K562 (cell line): ENCODE results near the gene EPHA2. TPM values are rescaled to one million over a fixed set of nuclear protein-coding genes. Genes with fewer than 3 reads are reported as not detected.

Experiments
- AFF1 ChIP-seq, 2 experiments: fragments of 450-650 bp; IDR thresholded peaks; 2 replicates each; pipeline ENCODE4 v1.6.1; 2018; ENCODE audit warnings: mild to moderate bottlenecking in 2 of 2, low read depth in 1 of 2; ENCODE audit not compliant: partially characterized antibody in 2 of 2
- CGGBP1 ChIP-seq: fragments of 250-450 bp; sonication (Bioruptor Pico); IDR thresholded peaks from 2 replicates; pipeline ENCODE4 v1.9.0; 2021; ENCODE audit warnings: mild to moderate bottlenecking
- CHD1 ChIP-seq: fragments of 200-600 bp; sonication (generic); IDR thresholded peaks from one replicate; pipeline ENCODE4 v1.6.1; 2012; ENCODE audit warnings: mild to moderate bottlenecking, moderate library complexity, low read length, inconsistent platforms
- CREM ChIP-seq: IDR thresholded peaks from 2 replicates; pipeline ENCODE4 v1.6.1; 2014; ENCODE audit warnings: antibody characterized with exemption, low read depth
- DPF2 ChIP-seq: fragments of 450-650 bp; IDR thresholded peaks from 2 replicates; pipeline ENCODE4 v1.6.1; 2016
- EWSR1 ChIP-seq: fragments of 450-650 bp; IDR thresholded peaks from 2 replicates; pipeline ENCODE4 v1.6.1; 2018; ENCODE audit warnings: borderline replicate concordance, mild to moderate bottlenecking, low read depth, moderate library complexity; ENCODE audit not compliant: partially characterized antibody
- FUS ChIP-seq: fragments of 200-400 bp; formaldehyde crosslinking; optimal IDR thresholded peaks from 2 replicates; pipeline ENCODE3; 2017; ENCODE audit warnings: low read depth, low read length
- GTF2F1 ChIP-seq: IDR thresholded peaks from 2 replicates; pipeline ENCODE4 v1.6.1; 2011; ENCODE audit warnings: low read depth, low read length, improper control_type of control experiment
- HNRNPUL1 ChIP-seq: fragments of 200-400 bp; formaldehyde crosslinking; IDR thresholded peaks from 2 replicates; pipeline ENCODE4 v1.6.1; 2017; ENCODE audit warnings: low read length
- MECOM ChIP-seq: fragments of 250-450 bp; sonication (Bioruptor Pico); IDR thresholded peaks from 2 replicates; pipeline ENCODE4 v1.8.0; 2022; ENCODE audit warnings: inconsistent platforms
- MTA3 ChIP-seq: fragments of 450-650 bp; formaldehyde crosslinking; IDR thresholded peaks from 2 replicates; pipeline ENCODE4 v1.6.1; 2017; ENCODE audit warnings: mild to moderate bottlenecking, borderline replicate concordance
- NBN ChIP-seq: fragments of 450-650 bp; IDR thresholded peaks from 2 replicates; pipeline ENCODE4 v1.6.1; 2016; ENCODE audit warnings: low read depth, mild to moderate bottlenecking
- NFATC3 ChIP-seq: fragments of 450-650 bp; IDR thresholded peaks from 2 replicates; pipeline ENCODE4 v1.6.1; 2017; ENCODE audit warnings: mild to moderate bottlenecking
- PRDM10 ChIP-seq: fragments of 450-650 bp; IDR thresholded peaks from 2 replicates; pipeline ENCODE4 v1.6.1; 2018; ENCODE audit not compliant: partially characterized antibody
- TAF15 ChIP-seq: fragments of 200-400 bp; formaldehyde crosslinking; IDR thresholded peaks from 2 replicates; pipeline ENCODE4 v1.6.1; 2017; ENCODE audit warnings: mild to moderate bottlenecking, low read depth, low read length, moderate library complexity
- ZFX ChIP-seq: sonication (generic); formaldehyde crosslinking; IDR thresholded peaks from 2 replicates; pipeline ENCODE4 v1.8.0; 2022; ENCODE audit warnings: mild to moderate bottlenecking, missing genetic modification reagents, moderate library complexity
- ZNF197 ChIP-seq: fragments of 200-800 bp; sonication (Bioruptor generic); IDR thresholded peaks from 2 replicates; pipeline ENCODE4 v1.6.1; 2016; ENCODE audit warnings: low read depth, missing genetic modification characterization, missing compliant biosample characterization
- ZNF445 ChIP-seq: fragments of 250-450 bp; sonication (Bioruptor Pico); IDR thresholded peaks from 2 replicates; pipeline ENCODE4 v1.4.0; 2020; ENCODE audit warnings: low read depth, mild to moderate bottlenecking, moderate library complexity
- polyA plus RNA-seq, 8 experiments: library from polyadenylated mRNA; depleted of rRNA in 4 of 8; stranded (reverse) in 5 of 8; unstranded in 3 of 8; fragments of >200 nt; fragmentation: Nextera tagmentation in 2 of 8; fragmentation: Illumina TruSeq in 1 of 8; extraction: Ambion mirVana in 2 of 8; extraction: Trizol in 1 of 8; gene quantifications; 2 replicates each; pipeline versions ENCODE4 v1.2.1 to v1.2.3, GENCODE V29; 2011 to 2014; ENCODE audit warnings: inconsistent platforms in 1 of 8, missing spikeins in 1 of 8
- total RNA-seq, 7 experiments: library from RNA; depleted of rRNA in 6 of 7; stranded (reverse); fragments of >200 nt in 6 of 7; fragmentation: Illumina TruSeq in 2 of 7; extraction: Trizol in 2 of 7; gene quantifications; 2 replicates each; pipeline versions ENCODE4 v1.2.1 to v1.2.3, GENCODE V29; 2011 to 2021; ENCODE audit warnings: low replicate concordance in 1 of 7

EPHA2 gene
- total and polyA plus RNA-seq, 9 of the 15 experiments (the other 6 are each of a cell fraction or from before 2014, with no cell fraction given): 0.04 to 0.40 (median 0.07) TPM; not detected in 4

GRCh38 chr1:16146279-16147155 lies 9.4 kb downstream of the EPHA2 start (continued):
- TF ChIP-seq PRDM10 (peak; percentile 94), MECOM (0 out of 2 replicates have a peak, but pooled peaks have one; percentile 13), ZFX (peak; percentile 63), GTF2F1 (0 out of 2 replicates have a peak, but pooled peaks have one; percentile 37), CREM (peak; percentile 66), CGGBP1 (CRISPR knock-in tag) (no peak), HNRNPUL1 (no peak), AFF1 (IDR thresholded peaks at IDR 0.05; ENCODE audit: low read depth in 1 of 2, partially characterized antibody in 2 of 2) (no peak), EWSR1 (no peak), FUS (no peak), TAF15 (no peak), NBN (no peak; the same call in 1 of the 2 replicates), NFATC3 (peak; percentile 78; the same call in 1 of the 2 replicates), ZNF445 (CRISPR knock-in tag) (no peak), DPF2 (peak; percentile 94), CHD1 (no peak), MTA3 (peak; percentile 73; the same call in 1 of the 2 replicates), ZNF197 (CRISPR knock-in tag) (no peak)
